GM12865 (cell line): ENCODE results near the gene UBE2F.
"Not testable (repeated sequence)": the region's sequence is repeated elsewhere in the genome, so short reads cannot be mapped to it uniquely, and the experiment has no call there.

ENCODE experiments used
- DNase-seq: peaks from one replicate; pipeline ENCODE4 v3.0.0; 2010; ENCODE audit warnings: low read depth
- H3K4me3 ChIP-seq: 2 replicates; pipeline ENCODE4 v1.5.1; 2011; ENCODE audit warnings: mild to moderate bottlenecking, low read depth, low read length, control low read depth
- TF ChIP-seq, protein P1 (sequence below): IDR thresholded peaks from 2 replicates; pipeline ENCODE4 v1.5.1; 2011; ENCODE audit warnings: low read length, control low read depth, low read depth, inconsistent platforms; ENCODE audit not compliant: insufficient read depth; ENCODE audit errors: missing control alignments

Gene UBE2F

DNA sequence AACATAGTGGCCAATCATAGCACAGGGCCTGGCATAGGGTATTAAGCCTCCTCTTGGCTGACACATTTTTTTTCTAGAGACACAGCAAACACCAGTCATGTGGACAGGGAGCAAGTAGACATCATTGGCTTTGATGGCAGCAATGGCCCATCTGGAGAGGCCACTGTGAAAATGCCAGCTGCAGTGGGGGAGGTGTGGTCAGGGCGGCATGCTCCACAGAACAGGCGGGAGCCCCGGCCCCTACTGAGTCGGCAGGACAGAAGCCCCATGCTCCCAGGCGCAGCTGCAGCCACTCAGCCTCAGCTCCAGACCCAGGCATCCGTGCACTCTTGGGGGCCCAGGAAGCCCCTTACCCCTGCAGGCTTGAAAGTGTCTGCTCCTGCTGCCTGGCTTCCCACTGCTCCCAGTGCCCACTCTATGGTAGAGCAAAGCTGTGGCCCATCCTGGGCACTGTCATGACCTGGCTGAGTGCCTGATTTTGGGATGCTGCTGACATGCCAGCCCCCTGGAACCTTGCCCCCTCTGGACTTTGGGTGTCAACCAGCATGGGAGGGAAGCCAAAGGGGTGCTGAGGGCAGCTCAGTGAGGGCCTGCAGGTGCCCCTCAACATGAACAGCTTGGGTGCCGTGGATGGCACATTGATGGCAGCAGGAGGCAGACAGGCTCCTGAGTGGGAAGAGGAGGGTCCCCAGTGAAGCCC is 23.3 kb upstream of the UBE2F start:
- DNase-seq: no peak
- no peak overlapping the region for H3K4me3 ChIP-seq
- TF ChIP-seq, protein P1, sequence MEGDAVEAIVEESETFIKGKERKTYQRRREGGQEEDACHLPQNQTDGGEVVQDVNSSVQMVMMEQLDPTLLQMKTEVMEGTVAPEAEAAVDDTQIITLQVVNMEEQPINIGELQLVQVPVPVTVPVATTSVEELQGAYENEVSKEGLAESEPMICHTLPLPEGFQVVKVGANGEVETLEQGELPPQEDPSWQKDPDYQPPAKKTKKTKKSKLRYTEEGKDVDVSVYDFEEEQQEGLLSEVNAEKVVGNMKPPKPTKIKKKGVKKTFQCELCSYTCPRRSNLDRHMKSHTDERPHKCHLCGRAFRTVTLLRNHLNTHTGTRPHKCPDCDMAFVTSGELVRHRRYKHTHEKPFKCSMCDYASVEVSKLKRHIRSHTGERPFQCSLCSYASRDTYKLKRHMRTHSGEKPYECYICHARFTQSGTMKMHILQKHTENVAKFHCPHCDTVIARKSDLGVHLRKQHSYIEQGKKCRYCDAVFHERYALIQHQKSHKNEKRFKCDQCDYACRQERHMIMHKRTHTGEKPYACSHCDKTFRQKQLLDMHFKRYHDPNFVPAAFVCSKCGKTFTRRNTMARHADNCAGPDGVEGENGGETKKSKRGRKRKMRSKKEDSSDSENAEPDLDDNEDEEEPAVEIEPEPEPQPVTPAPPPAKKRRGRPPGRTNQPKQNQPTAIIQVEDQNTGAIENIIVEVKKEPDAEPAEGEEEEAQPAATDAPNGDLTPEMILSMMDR: no peak

DNA sequence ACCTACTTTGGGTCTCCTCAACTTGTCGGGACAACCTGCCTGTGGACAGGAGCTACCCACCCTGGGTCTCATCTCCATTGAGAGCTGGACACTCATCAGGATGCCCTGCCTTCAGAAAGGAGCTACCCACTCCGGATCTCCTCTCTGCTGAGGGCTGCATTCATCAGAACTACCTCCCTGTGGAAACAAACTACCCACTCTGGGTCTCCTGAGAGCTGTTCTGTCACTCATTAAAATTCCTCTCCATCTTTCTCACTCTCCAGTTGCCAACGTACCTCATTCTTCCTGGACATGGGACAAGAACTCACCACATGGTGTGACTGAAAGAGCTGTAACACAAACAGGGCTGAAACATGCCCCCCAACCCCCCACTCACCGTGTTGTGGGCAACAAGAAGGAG is 22.5 kb upstream of the UBE2F start:
- DNase-seq: no peak
- TF ChIP-seq, protein P1: no peak
- no peak overlapping the region for H3K4me3 ChIP-seq

DNA sequence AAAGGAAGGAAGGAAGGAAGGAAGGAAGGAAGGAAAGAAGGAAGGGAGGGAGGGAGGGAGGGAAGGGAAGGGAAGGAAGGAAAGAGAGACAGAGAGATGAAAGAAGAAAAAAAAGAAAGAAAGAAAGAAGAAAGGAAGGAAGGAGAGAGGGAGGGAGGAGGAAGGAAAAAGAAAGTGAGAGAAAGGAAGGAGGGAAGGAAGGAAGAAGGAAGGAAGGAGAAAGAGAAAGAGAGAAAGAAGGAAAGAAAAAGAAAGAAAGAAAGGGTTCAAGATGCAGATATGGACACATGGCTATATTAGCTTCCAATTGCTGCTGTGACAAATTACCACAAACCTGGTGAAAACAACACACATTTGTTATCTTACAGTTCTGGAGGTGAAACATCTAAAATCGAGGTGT is 20.4 kb upstream of the UBE2F start:
- no peak for DNase-seq
- H3K4me3 ChIP-seq: no peak overlapping the region
- TF ChIP-seq, protein P1: no peak

DNA sequence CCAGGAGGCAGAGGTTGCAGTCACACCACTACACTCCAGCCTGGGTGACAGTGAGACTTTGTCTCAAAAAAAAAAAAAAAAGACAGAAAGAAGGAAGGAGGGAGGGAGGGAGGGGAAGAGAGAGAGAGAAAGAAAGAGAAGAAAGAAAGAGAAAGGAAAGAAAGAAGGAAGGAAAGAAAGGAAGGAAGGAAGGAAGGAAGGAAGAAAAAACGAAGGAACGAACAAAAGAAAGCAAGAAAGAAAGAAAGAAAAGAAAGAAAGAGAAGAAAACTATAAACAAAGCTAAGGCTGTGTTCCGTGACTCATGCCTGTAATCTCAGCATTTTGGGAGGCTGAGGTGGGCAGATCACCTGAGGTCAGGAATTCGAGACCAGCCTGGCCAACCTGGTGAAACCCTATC is 15.5 kb upstream of the UBE2F start:
- DNase-seq, H3K4me3 ChIP-seq: not testable (repeated sequence)

DNA sequence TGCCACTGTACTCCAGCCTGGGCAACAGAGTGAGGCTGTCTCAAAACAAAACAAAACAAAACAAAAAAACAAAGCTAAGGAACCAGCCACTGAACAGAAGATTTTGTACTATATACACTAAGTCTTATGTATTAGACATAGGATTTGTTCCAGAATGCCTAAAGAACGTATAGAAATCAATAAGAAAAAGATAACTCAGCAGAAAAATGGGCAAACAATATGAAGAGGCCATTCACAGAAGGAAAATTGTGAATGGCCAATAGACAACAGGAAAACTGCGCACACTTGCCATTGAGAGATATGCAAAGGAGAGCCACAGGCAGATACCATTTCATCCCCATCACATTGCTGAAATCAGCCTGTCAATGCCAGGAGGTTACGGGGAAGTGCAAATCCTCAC is 14.9 kb upstream of the UBE2F start:
- no peak overlapping the region for H3K4me3 ChIP-seq
- TF ChIP-seq, protein P1: no peak
- no peak for DNase-seq

DNA sequence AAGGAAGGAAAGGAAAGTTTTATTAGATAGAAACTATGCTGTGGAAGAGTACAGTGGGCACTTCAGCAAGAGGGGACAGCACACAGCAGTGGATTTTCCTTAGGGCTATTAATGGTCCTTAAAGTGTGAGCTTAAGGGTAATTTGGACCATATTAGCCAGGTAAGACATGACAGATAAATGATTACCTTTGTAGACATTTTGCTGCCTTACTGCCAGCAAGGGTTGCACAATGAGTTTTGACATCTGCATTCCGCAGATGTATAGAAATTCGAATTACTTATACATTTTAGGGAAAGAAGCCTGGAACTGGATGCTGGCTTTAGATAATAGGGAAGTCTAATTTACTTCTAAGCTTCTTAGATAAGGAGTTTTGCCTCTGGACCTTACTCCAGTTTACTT is 14.0 kb upstream of the UBE2F start:
- DNase-seq: no peak
- TF ChIP-seq, protein P1: no peak
- no peak overlapping the region for H3K4me3 ChIP-seq

DNA sequence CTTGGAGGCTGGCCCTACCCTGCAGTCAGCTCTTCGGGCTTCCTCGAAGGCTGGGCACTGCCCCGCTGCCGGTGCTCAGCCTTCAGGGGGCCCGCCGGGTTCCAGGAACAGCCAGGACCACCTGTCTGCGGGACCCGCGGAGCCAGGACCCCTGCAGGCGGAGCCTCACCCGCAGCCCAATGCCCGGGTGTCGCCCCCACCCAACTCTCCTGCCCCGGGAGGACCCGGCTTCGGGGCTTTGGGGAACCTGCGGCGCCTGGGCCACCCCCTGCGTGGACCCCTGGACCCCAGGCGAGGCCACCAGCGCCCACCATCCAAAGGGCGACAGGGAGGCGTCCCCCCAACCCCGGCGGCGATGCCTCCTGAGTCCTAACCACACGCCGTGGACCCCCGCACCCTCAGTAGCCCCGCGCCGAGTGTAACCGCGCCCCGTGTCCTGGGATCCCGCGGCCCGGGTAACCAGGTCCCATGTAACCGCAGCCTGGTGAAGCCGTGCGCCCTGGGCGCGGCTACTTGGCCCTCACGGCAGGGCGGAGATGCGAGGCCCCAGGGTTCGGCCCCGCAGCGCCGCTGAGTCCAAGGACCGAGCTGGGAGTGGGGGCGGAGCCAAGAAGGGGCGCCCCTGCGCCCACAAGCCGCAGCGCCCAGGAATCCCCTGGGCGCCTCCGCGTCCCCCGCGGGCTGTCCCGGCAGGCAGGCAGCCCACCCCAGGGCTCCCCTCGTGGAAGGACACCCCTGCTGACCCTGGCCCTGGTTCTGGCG is 11.0 kb upstream of the UBE2F start:
- DNase-seq: no peak
- TF ChIP-seq, protein P1: no peak
- H3K4me3 ChIP-seq: no peak overlapping the region
